ENCODE data around the gene CACNA2D4. TPM values are rescaled to one million over a fixed set of nuclear protein-coding genes. Genes with fewer than 3 reads are reported as not detected.
"Not testable (repeated sequence)": the region's sequence is repeated elsewhere in the genome, so short reads cannot be mapped to it uniquely, and the experiment has no call there.

The CACNA2D4 gene
- total RNA-seq, 1 donor from 2014 or later = not detected

- no peak for TF ChIP-seq CTCF (IDR thresholded peaks at IDR 0.05)
- Mint-ChIP-seq H3K4me3 (ENCODE audit: unreplicated experiment) (no peak overlapping the region), H3K9me3 (ENCODE audit: unreplicated experiment) (peaks cover 3% of the 10 kb centered on the region), H3K27me3 (ENCODE audit: unreplicated experiment) (no peaks in the 10 kb centered on the region), H3K27ac (ENCODE audit: unreplicated experiment) (no peak overlapping the region), H3K4me1 (ENCODE audit: unreplicated experiment) (no peaks in the 10 kb centered on the region), H3K36me3 (ENCODE audit: unreplicated experiment) (peaks cover 35% of the 10 kb centered on the region)
- no peak for DNase-seq (ENCODE audit: extremely low spot score, unreplicated experiment)
Measured at GRCh38 chr12:1956716-1957115, 38.3 kb upstream of the CACNA2D4 start.

- TF ChIP-seq CTCF (IDR thresholded peaks at IDR 0.05) = no peak
- Mint-ChIP-seq H3K4me1 (ENCODE audit: unreplicated experiment) (no peaks in the 10 kb centered on the region), H3K27me3 (ENCODE audit: unreplicated experiment) (no peaks in the 10 kb centered on the region), H3K9me3 (ENCODE audit: unreplicated experiment) (no peaks in the 10 kb centered on the region), H3K27ac (ENCODE audit: unreplicated experiment) (no peak overlapping the region), H3K36me3 (ENCODE audit: unreplicated experiment) (peaks cover 66% of the 10 kb centered on the region), H3K4me3 (ENCODE audit: unreplicated experiment) (no peak overlapping the region)
- DNase-seq (ENCODE audit: extremely low spot score, unreplicated experiment) = no peak
Measured at GRCh38 chr12:1949771-1950470, 31.5 kb upstream of the CACNA2D4 start.

GRCh38 chr12:1948883-1949282 lies 30.4 kb upstream of the CACNA2D4 start:
- Mint-ChIP-seq H3K4me3 (ENCODE audit: unreplicated experiment) (no peak overlapping the region), H3K27me3 (ENCODE audit: unreplicated experiment) (no peaks in the 10 kb centered on the region), H3K27ac (ENCODE audit: unreplicated experiment) (no peak overlapping the region), H3K9me3 (ENCODE audit: unreplicated experiment) (peaks cover 4% of the 10 kb centered on the region), H3K36me3 (ENCODE audit: unreplicated experiment) (peaks cover 72% of the 10 kb centered on the region), H3K4me1 (ENCODE audit: unreplicated experiment) (no peaks in the 10 kb centered on the region)
- no peak for DNase-seq (ENCODE audit: extremely low spot score, unreplicated experiment)
- TF ChIP-seq CTCF (IDR thresholded peaks at IDR 0.05) = no peak

GRCh38 chr12:1947081-1947480 lies 28.6 kb upstream of the CACNA2D4 start:
- peaks cover 79% of the 10 kb centered on the region for H3K36me3 Mint-ChIP-seq (ENCODE audit: unreplicated experiment)
- no peak for DNase-seq (ENCODE audit: extremely low spot score, unreplicated experiment)
- TF ChIP-seq CTCF (IDR thresholded peaks at IDR 0.05) = no peak
- no peak overlapping the region for H3K4me3 Mint-ChIP-seq (ENCODE audit: unreplicated experiment)
- no peaks in the 10 kb centered on the region for H3K4me1 Mint-ChIP-seq (ENCODE audit: unreplicated experiment)
- H3K27ac Mint-ChIP-seq (ENCODE audit: unreplicated experiment) = no peak overlapping the region
- no peaks in the 10 kb centered on the region for H3K27me3 Mint-ChIP-seq (ENCODE audit: unreplicated experiment)
- peaks cover 4% of the 10 kb centered on the region for H3K9me3 Mint-ChIP-seq (ENCODE audit: unreplicated experiment)

GRCh38 chr12:1946296-1946695 lies 27.8 kb upstream of the CACNA2D4 start:
- peaks cover 4% of the 10 kb centered on the region for H3K9me3 Mint-ChIP-seq (ENCODE audit: unreplicated experiment)
- H3K27me3 Mint-ChIP-seq (ENCODE audit: unreplicated experiment) = no peaks in the 10 kb centered on the region
- no peak overlapping the region for H3K4me3 Mint-ChIP-seq (ENCODE audit: unreplicated experiment)
- H3K27ac Mint-ChIP-seq (ENCODE audit: unreplicated experiment) = no peak overlapping the region
- H3K4me1 Mint-ChIP-seq (ENCODE audit: unreplicated experiment) = no peaks in the 10 kb centered on the region
- no peak for TF ChIP-seq CTCF (IDR thresholded peaks at IDR 0.05)
- DNase-seq (ENCODE audit: extremely low spot score, unreplicated experiment) = no peak
- H3K36me3 Mint-ChIP-seq (ENCODE audit: unreplicated experiment) = peaks cover 75% of the 10 kb centered on the region

- DNase-seq (ENCODE audit: extremely low spot score, unreplicated experiment); H3K4me3 Mint-ChIP-seq (ENCODE audit: unreplicated experiment); H3K9me3 Mint-ChIP-seq (ENCODE audit: unreplicated experiment); H3K27ac Mint-ChIP-seq (ENCODE audit: unreplicated experiment); H3K4me1 Mint-ChIP-seq (ENCODE audit: unreplicated experiment); H3K27me3 Mint-ChIP-seq (ENCODE audit: unreplicated experiment): not testable (repeated sequence)
- peaks cover 80% of the 10 kb centered on the region for H3K36me3 Mint-ChIP-seq (ENCODE audit: unreplicated experiment)
Measured at GRCh38 chr12:1945502-1945901, 27.1 kb upstream of the CACNA2D4 start.

Data from osteocyte (in vitro differentiated cells).